ENCODE data around the gene FGFR4.

Gene FGFR4

DNA sequence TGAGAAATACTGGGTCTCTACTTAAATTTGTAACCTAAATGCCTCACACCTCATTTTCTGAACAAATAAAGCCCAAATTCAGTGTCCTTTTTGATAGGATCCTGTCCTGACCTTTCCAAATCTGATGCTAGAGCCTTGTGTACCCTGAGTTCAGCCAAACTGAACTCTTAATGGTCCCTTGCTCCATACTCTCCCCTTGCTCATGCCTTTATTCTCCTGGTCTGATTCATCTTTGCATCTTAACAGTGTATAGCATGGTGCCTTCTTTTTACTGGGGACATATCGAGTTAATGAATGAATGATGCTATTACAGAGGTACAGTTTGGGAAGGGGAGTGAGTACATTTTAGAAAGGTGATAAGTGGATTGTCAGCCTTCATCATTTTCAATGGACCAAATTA is 56.1 kb downstream of the FGFR4 start:
- no peak for TF ChIP-seq CTCF (IDR thresholded peaks at IDR 0.05; ENCODE audit: unreplicated experiment in 3 of 3)
- Mint-ChIP-seq H3K27me3 (ENCODE audit: low read depth) (peaks cover 4% of the 10 kb centered on the region), H3K4me3 (no peak overlapping the region), H3K9me3 (no peaks in the 10 kb centered on the region), H3K4me1 (peaks cover 21% of the 10 kb centered on the region), H3K36me3 (ENCODE audit: low read depth) (peaks cover 77% of the 10 kb centered on the region), H3K27ac (peak overlapping the region in 2 of 3 experiments; percentile 21 to 36)

DNA sequence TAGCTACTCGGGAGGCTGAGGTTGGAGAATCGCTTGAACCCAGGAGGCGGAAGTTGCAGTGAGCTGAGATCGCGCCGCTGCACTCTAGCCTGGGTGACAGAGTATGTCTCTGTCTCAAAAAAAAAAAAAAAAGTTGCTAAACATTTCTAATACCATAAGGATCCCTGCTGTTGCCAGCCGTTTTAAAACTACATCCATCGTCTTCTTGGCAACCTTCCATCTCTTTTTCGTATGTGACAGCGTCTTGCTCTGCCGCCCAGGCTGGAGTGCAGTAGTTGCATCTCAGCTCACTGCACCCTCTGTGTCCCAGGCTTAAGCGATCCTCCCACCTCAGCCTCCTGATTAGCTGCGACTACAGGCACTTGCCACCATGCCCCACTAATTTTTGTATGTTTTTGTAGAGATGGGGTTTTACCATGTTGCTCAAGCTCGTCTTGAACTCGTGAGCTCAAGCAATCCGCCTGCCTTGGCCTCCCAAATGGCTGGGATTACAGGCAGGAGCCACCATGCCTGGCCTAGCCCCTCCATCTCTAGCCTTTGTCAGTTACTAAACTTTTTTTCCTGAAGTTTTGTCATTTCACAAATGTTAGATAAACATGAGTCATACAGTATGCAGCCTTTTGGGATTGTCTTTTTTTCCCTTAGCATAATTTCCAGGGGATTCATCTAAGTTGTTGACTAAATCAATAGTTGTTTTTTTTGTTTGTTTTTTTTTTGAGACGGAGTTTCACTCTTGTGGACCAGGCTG is 60.4 kb downstream of the FGFR4 start:
- Mint-ChIP-seq H3K4me3 (no peak overlapping the region), H3K9me3 (no peaks in the 10 kb centered on the region), H3K27ac (no peak overlapping the region), H3K4me1 (peaks cover 9% of the 10 kb centered on the region), H3K36me3 (ENCODE audit: low read depth) (peaks cover 67% of the 10 kb centered on the region), H3K27me3 (ENCODE audit: low read depth) (no peaks in the 10 kb centered on the region)
- no peak for TF ChIP-seq CTCF (IDR thresholded peaks at IDR 0.05; ENCODE audit: unreplicated experiment in 3 of 3)

Data from nephron (organoid).